ENCODE measurements around the gene ZNF526. TPM values are rescaled to one million over a fixed set of nuclear protein-coding genes. Genes with fewer than 3 reads are reported as not detected.
A peak's percentile ranks its signal among the peaks of the same experiment; 100 is the strongest.

The ZNF526 gene
- total and polyA plus RNA-seq, 2 donors from 2014 or later = 2.6 to 11.6 TPM

GRCh38 chr19:42229301-42229854, 9.3 kb downstream of the ZNF526 start:
- Histone ChIP-seq H3K9me3 (ENCODE audit: control insufficient read depth in 2 of 3, insufficient read depth in 1 of 3, low read length in 3 of 3) (no peaks in the 10 kb centered on the region), H3K4me1 (ENCODE audit: control insufficient read depth in 2 of 3, insufficient read depth in 2 of 3, low read depth in 1 of 3, low read length in 3 of 3) (peaks cover 0 to 5% (median 0%) of the 10 kb centered on the region in 3 donors), H3K27ac (ENCODE audit: low read depth in 2 of 2, low read length in 2 of 2) (no peak overlapping the region), H3K4me3 (ENCODE audit: low read length in 3 of 3) (no peak overlapping the region), H3K36me3 (ENCODE audit: control insufficient read depth in 2 of 3, insufficient read depth in 3 of 3, low read length in 3 of 3) (peaks cover 0 to 50% (median 37%) of the 10 kb centered on the region in 3 donors), H3K9ac (ENCODE audit: low read length in 3 of 3) (no peak overlapping the region), H3K27me3 (ENCODE audit: control insufficient read depth, insufficient read depth, low read length) (no peaks in the 10 kb centered on the region)
- DNase-seq (no peak), FAIRE-seq (no peak)
- no peak for TF ChIP-seq CTCF (IDR thresholded peaks at IDR 0.05; ENCODE audit: borderline replicate concordance, extremely low read depth, insufficient read depth)
- intact Hi-C loops (cut with DNase I) = no loop called here

- FAIRE-seq (no peak), DNase-seq (peak in 2 of 5 donors; percentile 50 to 63)
- H3K9ac ChIP-seq (ENCODE audit: low read length in 3 of 3) = no peak overlapping the region
- H3K27me3 ChIP-seq (ENCODE audit: control insufficient read depth, insufficient read depth, low read length) = no peaks in the 10 kb centered on the region
- H3K4me3 ChIP-seq (ENCODE audit: low read length in 3 of 3) = no peak overlapping the region
- peaks cover 0 to 5% (median 0%) of the 10 kb centered on the region in 3 donors for H3K4me1 ChIP-seq (ENCODE audit: control insufficient read depth in 2 of 3, insufficient read depth in 2 of 3, low read depth in 1 of 3, low read length in 3 of 3)
- intact Hi-C loops (cut with DNase I) = no loop called here
- H3K27ac ChIP-seq (ENCODE audit: low read depth in 2 of 2, low read length in 2 of 2) = no peak overlapping the region
- TF ChIP-seq CTCF (IDR thresholded peaks at IDR 0.05; ENCODE audit: borderline replicate concordance, extremely low read depth, insufficient read depth) = no peak
- no peaks in the 10 kb centered on the region for H3K9me3 ChIP-seq (ENCODE audit: control insufficient read depth in 2 of 3, insufficient read depth in 1 of 3, low read length in 3 of 3)
- peaks cover 0 to 46% (median 36%) of the 10 kb centered on the region in 3 donors for H3K36me3 ChIP-seq (ENCODE audit: control insufficient read depth in 2 of 3, insufficient read depth in 3 of 3, low read length in 3 of 3)
These were observed 9.8 kb downstream of the ZNF526 start for GRCh38 chr19:42229855-42230351.

- H3K9ac ChIP-seq (ENCODE audit: low read length in 3 of 3) = no peak overlapping the region
- H3K27ac ChIP-seq (ENCODE audit: low read depth in 2 of 2, low read length in 2 of 2) = no peak overlapping the region
- no peak for TF ChIP-seq CTCF (IDR thresholded peaks at IDR 0.05; ENCODE audit: borderline replicate concordance, extremely low read depth, insufficient read depth)
- no peaks in the 10 kb centered on the region for H3K27me3 ChIP-seq (ENCODE audit: control insufficient read depth, insufficient read depth, low read length)
- H3K9me3 ChIP-seq (ENCODE audit: control insufficient read depth in 2 of 3, insufficient read depth in 1 of 3, low read length in 3 of 3) = no peaks in the 10 kb centered on the region
- FAIRE-seq (no peak), DNase-seq (no peak)
- H3K4me1 ChIP-seq (ENCODE audit: control insufficient read depth in 2 of 3, insufficient read depth in 2 of 3, low read depth in 1 of 3, low read length in 3 of 3) = peaks cover 0 to 5% (median 0%) of the 10 kb centered on the region in 3 donors
- intact Hi-C loops (cut with DNase I) = no loop called here
- peaks cover 0 to 47% (median 37%) of the 10 kb centered on the region in 3 donors for H3K36me3 ChIP-seq (ENCODE audit: control insufficient read depth in 2 of 3, insufficient read depth in 3 of 3, low read length in 3 of 3)
- no peak overlapping the region for H3K4me3 ChIP-seq (ENCODE audit: low read length in 3 of 3)
These were observed 10.5 kb downstream of the ZNF526 start for GRCh38 chr19:42230571-42230970.
